MM.1S (cell line): ENCODE results near the gene MRPS5.

Experiments
- DNase-seq: peaks from one replicate; pipeline ENCODE4 v3.0.0-alpha.2; 2015
- H2AFZ ChIP-seq: fragments of 300-600 bp; sonication (generic); 2 replicates; pipeline ENCODE4 v1.6.0; 2016; ENCODE audit warnings: antibody characterized with exemption, low read length
- H3F3A ChIP-seq: fragments of 300-600 bp; sonication (generic); 2 replicates; pipeline ENCODE4 v1.6.1; 2016; ENCODE audit warnings: mild to moderate bottlenecking, antibody characterized with exemption, low read length, moderate library complexity, mixed read lengths; ENCODE audit not compliant: insufficient read depth
- H3K27ac ChIP-seq: fragments of 300-600 bp; sonication (generic); 2 replicates; pipeline ENCODE4 v1.5.1; 2016; ENCODE audit warnings: mild to moderate bottlenecking, low read length
- H3K27me3 ChIP-seq: fragments of 300-600 bp; sonication (generic); replicated peaks from 2 replicates; pipeline ENCODE4 v1.6.0; 2016; ENCODE audit warnings: low read length; ENCODE audit not compliant: insufficient read depth
- H3K36me3 ChIP-seq: fragments of 300-600 bp; sonication (generic); replicated peaks from 2 replicates; pipeline ENCODE4 v1.6.1; 2016; ENCODE audit warnings: mild to moderate bottlenecking, low read length, mixed read lengths; ENCODE audit not compliant: insufficient read depth
- H3K4me1 ChIP-seq: fragments of 300-600 bp; sonication (generic); 2 replicates; pipeline ENCODE4 v1.6.1; 2016; ENCODE audit warnings: low read length, mixed read lengths
- H3K4me2 ChIP-seq: fragments of 300-600 bp; sonication (generic); 2 replicates; pipeline ENCODE4 v1.6.0; 2016; ENCODE audit warnings: low read depth, low read length
- H3K4me3 ChIP-seq: fragments of 300-600 bp; sonication (generic); 2 replicates; pipeline ENCODE4 v1.5.1; 2016; ENCODE audit warnings: low read length, mixed read lengths
- H3K79me2 ChIP-seq: fragments of 300-600 bp; sonication (generic); 2 replicates; pipeline ENCODE4 v1.6.1; 2016; ENCODE audit warnings: mixed run types, low read length, mixed read lengths
- H3K9ac ChIP-seq: fragments of 300-600 bp; sonication (generic); 2 replicates; pipeline ENCODE4 v1.6.1; 2016; ENCODE audit warnings: low read length, mixed read lengths
- H3K9me2 ChIP-seq: fragments of 300-600 bp; sonication (generic); replicated peaks from 2 replicates; pipeline ENCODE4 v1.6.1; 2016; ENCODE audit warnings: mild to moderate bottlenecking, low read length, mixed read lengths; ENCODE audit not compliant: insufficient read depth
- H3K9me3 ChIP-seq: fragments of 300-600 bp; sonication (generic); replicated peaks from 2 replicates; pipeline ENCODE4 v1.6.1; 2016; ENCODE audit warnings: mild to moderate bottlenecking, low read length, mixed read lengths; ENCODE audit not compliant: insufficient read depth
- H4K20me1 ChIP-seq: fragments of 300-600 bp; sonication (generic); 2 replicates; pipeline ENCODE4 v1.6.1; 2016; ENCODE audit warnings: mild to moderate bottlenecking, low read length, moderate library complexity, mixed read lengths; ENCODE audit not compliant: insufficient read depth
- CTCF ChIP-seq: fragments of 300-600 bp; sonication (generic); IDR thresholded peaks from 2 replicates; pipeline ENCODE4 v1.5.1; 2016; ENCODE audit warnings: antibody characterized with exemption, low read length, mixed read lengths
- EZH2 ChIP-seq: fragments of 300-600 bp; sonication (generic); optimal IDR thresholded peaks from 2 replicates; pipeline ENCODE3; 2017; ENCODE audit warnings: low read depth, mild to moderate bottlenecking, antibody characterized with exemption, low read length, mixed read lengths
- EZH2phosphoT487 ChIP-seq: fragments of 300-600 bp; sonication (generic); IDR thresholded peaks from 2 replicates; pipeline ENCODE4 v1.6.1; 2018; ENCODE audit warnings: antibody characterized with exemption, low read length

The MRPS5 gene

GRCh38 chr2:95050385-95051300 is 71.0 kb downstream of the MRPS5 start:
- no peak overlapping the region for H3K4me2 ChIP-seq
- H3K27me3 ChIP-seq, result no peaks in the 10 kb centered on the region
- 0 out of 2 replicates have a peak, but pooled peaks cover 2% of the 10 kb centered on the region for H3K4me1 ChIP-seq
- no peaks in the 10 kb centered on the region for H3F3A ChIP-seq
- H3K9me2 ChIP-seq, result no peaks in the 10 kb centered on the region
- H3K27ac ChIP-seq, result no peak overlapping the region
- no peak overlapping the region for H3K9ac ChIP-seq
- no peak overlapping the region for H3K4me3 ChIP-seq
- TF ChIP-seq CTCF (no peak), EZH2phosphoT487 (no peak), EZH2 (no peak)
- no peaks in the 10 kb centered on the region for H3K79me2 ChIP-seq
- H3K9me3 ChIP-seq, result no peaks in the 10 kb centered on the region
- no peak for DNase-seq
- H3K36me3 ChIP-seq, result no peaks in the 10 kb centered on the region
- H4K20me1 ChIP-seq, result no peaks in the 10 kb centered on the region
- no peak overlapping the region for H2AFZ ChIP-seq

- no peaks in the 10 kb centered on the region for H3F3A ChIP-seq
- no peaks in the 10 kb centered on the region for H3K27me3 ChIP-seq
- H3K9ac ChIP-seq, result no peak overlapping the region
- H3K4me1 ChIP-seq, result no peaks in the 10 kb centered on the region
- H3K4me3 ChIP-seq, result no peak overlapping the region
- H3K27ac ChIP-seq, result no peak overlapping the region
- H2AFZ ChIP-seq, result no peak overlapping the region
- no peak for DNase-seq
- no peaks in the 10 kb centered on the region for H3K9me3 ChIP-seq
- no peaks in the 10 kb centered on the region for H3K9me2 ChIP-seq
- no peaks in the 10 kb centered on the region for H3K36me3 ChIP-seq
- no peaks in the 10 kb centered on the region for H4K20me1 ChIP-seq
- H3K4me2 ChIP-seq, result no peak overlapping the region
- TF ChIP-seq EZH2phosphoT487, result no peak
- TF ChIP-seq CTCF, result no peak
- no peak for TF ChIP-seq EZH2
- no peaks in the 10 kb centered on the region for H3K79me2 ChIP-seq
These were observed 71.6 kb downstream of the MRPS5 start for GRCh38 chr2:95049961-95050360.

GRCh38 chr2:95049683-95049955 is 72.0 kb downstream of the MRPS5 start:
- Histone ChIP-seq H3K9ac (no peak overlapping the region), H3K79me2 (no peaks in the 10 kb centered on the region), H4K20me1 (no peaks in the 10 kb centered on the region), H3K4me3 (no peak overlapping the region), H3K4me2 (no peak overlapping the region), H2AFZ (no peak overlapping the region), H3K4me1 (no peaks in the 10 kb centered on the region), H3K9me2 (no peaks in the 10 kb centered on the region), H3K36me3 (no peaks in the 10 kb centered on the region), H3K9me3 (no peaks in the 10 kb centered on the region), H3F3A (no peaks in the 10 kb centered on the region), H3K27ac (no peak overlapping the region), H3K27me3 (no peaks in the 10 kb centered on the region)
- no peak for DNase-seq
- TF ChIP-seq EZH2phosphoT487, result no peak
- TF ChIP-seq CTCF, result no peak
- TF ChIP-seq EZH2, result no peak
